ENCODE measurements around the gene RAD21L1.
"Not testable (repeated sequence)": the region's sequence is repeated elsewhere in the genome, so short reads cannot be mapped to it uniquely, and the experiment has no call there.

RAD21L1 gene

GRCh38 chr20:1212607-1213396, 13.0 kb upstream of the RAD21L1 start:
- TF ChIP-seq MAX (IDR thresholded peaks at IDR 0.05; ENCODE audit: low read depth, low read length) (peak; percentile 49), CTCF (IDR thresholded peaks at IDR 0.05; ENCODE audit: low read depth, low read length) (peak; percentile 89), MYC (IDR thresholded peaks at IDR 0.05; ENCODE audit: low read depth, low read length) (peak; percentile 51; the same call in 1 of the 2 replicates), POLR2A (IDR thresholded peaks at IDR 0.05; ENCODE audit: extremely low read depth, insufficient read length) (no peak)
- H3K4me3 ChIP-seq (ENCODE audit: low read depth, low read length), result no peak overlapping the region
- peak; percentile 80 for DNase-seq (ENCODE audit: low read depth)

DNA sequence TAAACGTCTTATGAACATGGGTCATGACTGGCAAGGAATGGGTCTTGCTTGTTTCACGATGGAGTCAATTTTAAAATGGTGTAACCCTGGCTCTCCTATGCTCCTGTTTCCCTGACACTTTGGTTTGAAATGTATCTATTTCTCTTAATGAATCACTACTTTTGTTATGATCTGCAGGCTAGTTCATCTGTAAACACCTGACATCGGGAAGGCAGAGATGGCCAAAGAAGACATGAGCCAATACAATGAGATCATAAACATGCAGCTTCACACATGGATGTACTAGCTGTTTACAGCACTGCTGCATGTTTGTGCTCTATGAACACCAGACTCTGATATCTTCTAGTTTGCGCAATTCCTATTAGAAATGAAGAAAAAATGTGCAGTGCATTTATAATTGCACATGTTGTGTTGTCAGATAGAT, 11.0 kb upstream of the RAD21L1 start:
- no peak for TF ChIP-seq CTCF (IDR thresholded peaks at IDR 0.05; ENCODE audit: low read depth, low read length)
- TF ChIP-seq MYC (IDR thresholded peaks at IDR 0.05; ENCODE audit: low read depth, low read length), result no peak
- no peak for TF ChIP-seq MAX (IDR thresholded peaks at IDR 0.05; ENCODE audit: low read depth, low read length)
- no peak for TF ChIP-seq POLR2A (IDR thresholded peaks at IDR 0.05; ENCODE audit: extremely low read depth, insufficient read length)
- no peak overlapping the region for H3K4me3 ChIP-seq (ENCODE audit: low read depth, low read length)
- DNase-seq (ENCODE audit: low read depth), result no peak

DNA sequence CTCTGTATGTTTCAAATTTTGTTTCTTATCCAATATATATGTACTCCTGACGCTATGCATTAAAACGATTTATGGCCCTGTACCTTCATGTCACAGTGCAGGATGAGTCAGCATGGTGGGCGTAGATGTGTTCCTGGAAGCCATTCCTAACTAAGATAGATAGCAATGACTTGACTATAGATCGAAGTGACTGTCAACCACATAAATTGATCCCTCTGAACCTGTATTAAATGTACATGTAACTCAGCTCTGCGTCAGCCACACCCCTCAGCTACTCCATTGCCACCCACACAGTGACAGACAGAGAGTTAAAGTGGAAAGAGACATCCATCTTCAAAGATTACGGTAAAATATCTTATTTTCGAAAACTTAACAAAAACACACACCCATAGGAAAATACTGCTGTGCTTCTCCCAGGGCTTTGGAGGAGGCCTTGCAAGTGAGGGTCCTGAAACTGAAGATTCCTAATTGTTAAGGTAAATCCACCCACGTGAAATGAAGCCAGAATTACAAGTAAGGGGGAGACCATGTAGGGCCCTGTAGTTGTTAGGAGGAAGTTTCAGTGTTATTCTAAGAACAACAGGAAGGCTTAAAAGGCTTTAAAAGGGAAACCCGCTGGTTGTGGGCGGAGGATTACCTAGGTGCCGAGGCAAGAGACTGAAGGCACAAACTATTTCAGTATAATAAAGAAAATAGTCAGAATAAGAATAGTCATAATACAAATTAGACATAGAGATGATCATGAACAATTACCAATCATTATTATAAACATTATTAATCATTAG, 10.3 kb upstream of the RAD21L1 start:
- no peak for DNase-seq (ENCODE audit: low read depth)
- TF ChIP-seq CTCF (IDR thresholded peaks at IDR 0.05; ENCODE audit: low read depth, low read length) (no peak), MYC (IDR thresholded peaks at IDR 0.05; ENCODE audit: low read depth, low read length) (no peak)
- H3K4me3 ChIP-seq (ENCODE audit: low read depth, low read length), result no peak overlapping the region

- not testable (repeated sequence) for DNase-seq (ENCODE audit: low read depth); H3K4me3 ChIP-seq (ENCODE audit: low read depth, low read length)
These were observed 9.1 kb upstream of the RAD21L1 start for GRCh38 chr20:1216527-1217427.

DNA sequence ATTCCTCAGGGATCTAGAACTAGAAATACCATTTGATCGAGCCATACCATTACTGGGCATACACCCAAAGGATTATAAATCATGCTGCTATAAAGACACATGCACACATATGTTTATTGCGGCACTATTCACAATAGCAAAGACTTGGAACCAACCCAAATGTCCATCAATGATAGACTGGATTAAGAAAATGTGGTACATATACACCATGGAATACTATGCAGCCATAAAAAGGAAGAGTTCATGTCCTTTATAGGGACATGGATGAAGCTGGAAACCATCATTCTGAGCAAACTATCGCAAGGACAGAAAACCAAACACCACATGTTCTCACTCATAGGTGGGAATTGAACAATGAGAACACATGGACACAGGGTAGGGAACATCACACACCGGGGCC, 3.1 kb upstream of the RAD21L1 start:
- H3K4me3 ChIP-seq (ENCODE audit: low read depth, low read length); DNase-seq (ENCODE audit: low read depth): not testable (repeated sequence)

- DNase-seq (ENCODE audit: low read depth), result no peak
- TF ChIP-seq MYC (IDR thresholded peaks at IDR 0.05; ENCODE audit: low read depth, low read length), result no peak
- TF ChIP-seq POLR2A (IDR thresholded peaks at IDR 0.05; ENCODE audit: extremely low read depth, insufficient read length), result no peak
- no peak overlapping the region for H3K4me3 ChIP-seq (ENCODE audit: low read depth, low read length)
These were observed 1.5 kb upstream of the RAD21L1 start for GRCh38 chr20:1224205-1224890.

- no peak overlapping the region for H3K4me3 ChIP-seq (ENCODE audit: low read depth, low read length)
- TF ChIP-seq POLR2A (IDR thresholded peaks at IDR 0.05; ENCODE audit: extremely low read depth, insufficient read length) (no peak), MYC (IDR thresholded peaks at IDR 0.05; ENCODE audit: low read depth, low read length) (no peak), MAX (IDR thresholded peaks at IDR 0.05; ENCODE audit: low read depth, low read length) (no peak), CTCF (IDR thresholded peaks at IDR 0.05; ENCODE audit: low read depth, low read length) (no peak)
- peak; percentile 7 for DNase-seq (ENCODE audit: low read depth)
These were observed 521 bp upstream of the RAD21L1 start for GRCh38 chr20:1225263-1225782.
